Right atrium auricular region (tissue), 2 donors: ENCODE measurements around the gene CENPO. TPM values are rescaled to one million over a fixed set of nuclear protein-coding genes. Genes with fewer than 3 reads are reported as not detected.

ENCODE experiments used
- DNase-seq: peaks from one replicate; pipeline ENCODE4 v3.0.0-alpha.2; 2019; ENCODE audit warnings: low spot score
- H3K27ac ChIP-seq, 2 donors: fragments of 200-600 bp; sonication (generic); 1 replicate in 1 of 2; 2 replicates in 1 of 2; pipeline ENCODE4 v1.5.1; 2016 to 2019
- H3K27me3 ChIP-seq, 2 donors: fragments of 200-600 bp; sonication (generic); one replicate each; pipeline versions ENCODE4 v1.5.1 to v1.6.0; 2017 to 2019
- H3K36me3 ChIP-seq: fragments of 200-600 bp; sonication (generic); one replicate; pipeline ENCODE4 v1.5.1; 2016
- H3K4me1 ChIP-seq, 2 donors: fragments of 200-600 bp; sonication (generic); one replicate each; pipeline versions ENCODE4 v1.5.1 to v1.6.0; 2017 to 2019
- H3K4me3 ChIP-seq, 2 donors: fragments of 200-600 bp; sonication (generic); 1 replicate in 1 of 2; 2 replicates in 1 of 2; pipeline ENCODE4 v1.5.1; 2017 to 2019; ENCODE audit warnings: mild to moderate bottlenecking in 1 of 2, moderate library complexity in 1 of 2
- H3K9me3 ChIP-seq, 2 donors: fragments of 200-600 bp; sonication (generic); one replicate each; pipeline ENCODE4 v1.5.1; 2019
- CTCF ChIP-seq, 2 donors: fragments of 200-600 bp; sonication (generic); IDR thresholded peaks; one replicate each; pipeline ENCODE4 v1.5.1; 2019; ENCODE audit warnings: antibody characterized with exemption in 2 of 2
- total RNA-seq, 2 donors: library from RNA; depleted of rRNA; stranded (reverse); fragments of >200 nt; gene quantifications; one replicate each; pipeline ENCODE4 v1.1.0, GENCODE V29; 2016

The CENPO gene
- total RNA-seq, 2 donors from 2014 or later = 1.2 to 1.7 TPM

- peaks cover 21% of the 10 kb centered on the region for H3K36me3 ChIP-seq
Measured at GRCh38 chr2:24749069-24749691, 44.0 kb upstream of the CENPO start.

GRCh38 chr2:24754985-24755705 is 38.1 kb upstream of the CENPO start:
- H3K27ac ChIP-seq = no peak overlapping the region
- H3K4me3 ChIP-seq = no peak overlapping the region
- no peak for DNase-seq
- H3K9me3 ChIP-seq = no peaks in the 10 kb centered on the region
- peaks cover 55% of the 10 kb centered on the region for H3K36me3 ChIP-seq
- H3K4me1 ChIP-seq = no peaks in the 10 kb centered on the region
- TF ChIP-seq CTCF (IDR thresholded peaks at IDR 0.05) = no peak
- no peaks in the 10 kb centered on the region for H3K27me3 ChIP-seq

More at GRCh38 chr2:24749069-24749691, 44.0 kb upstream of the CENPO start:
- Histone ChIP-seq H3K4me3 (no peak overlapping the region), H3K4me1 (no peaks in the 10 kb centered on the region), H3K9me3 (no peaks in the 10 kb centered on the region), H3K27me3 (no peaks in the 10 kb centered on the region), H3K27ac (no peak overlapping the region)
- DNase-seq = no peak
- TF ChIP-seq CTCF (IDR thresholded peaks at IDR 0.05) = no peak

- H3K36me3 ChIP-seq = peaks cover 55% of the 10 kb centered on the region
- no peak overlapping the region for H3K4me3 ChIP-seq
- DNase-seq = no peak
- no peaks in the 10 kb centered on the region for H3K9me3 ChIP-seq
- TF ChIP-seq CTCF (IDR thresholded peaks at IDR 0.05) = no peak
- no peaks in the 10 kb centered on the region for H3K27me3 ChIP-seq
- no peaks in the 10 kb centered on the region for H3K4me1 ChIP-seq
- no peak overlapping the region for H3K27ac ChIP-seq
Measured at GRCh38 chr2:24756789-24757188, 36.4 kb upstream of the CENPO start.

GRCh38 chr2:24761866-24762265 is 31.4 kb upstream of the CENPO start:
- Histone ChIP-seq H3K36me3 (peaks cover 45% of the 10 kb centered on the region), H3K9me3 (no peaks in the 10 kb centered on the region), H3K27me3 (no peaks in the 10 kb centered on the region), H3K27ac (no peak overlapping the region), H3K4me1 (no peaks in the 10 kb centered on the region), H3K4me3 (no peak overlapping the region)
- no peak for TF ChIP-seq CTCF (IDR thresholded peaks at IDR 0.05)
- DNase-seq = no peak

- no peak for DNase-seq
- Histone ChIP-seq H3K4me1 (no peaks in the 10 kb centered on the region), H3K27ac (no peak overlapping the region), H3K27me3 (no peaks in the 10 kb centered on the region), H3K9me3 (no peaks in the 10 kb centered on the region), H3K36me3 (peaks cover 44% of the 10 kb centered on the region), H3K4me3 (no peak overlapping the region)
- no peak for TF ChIP-seq CTCF (IDR thresholded peaks at IDR 0.05)
Measured at GRCh38 chr2:24762518-24762917, 30.7 kb upstream of the CENPO start.
